ENCODE measurements around the gene HIRA. TPM values are rescaled to one million over a fixed set of nuclear protein-coding genes. Genes with fewer than 3 reads are reported as not detected.

HIRA gene
- polyA plus RNA-seq, 2 of the 4 experiments (the other 2 are of a cell fraction), result 12.3 to 16.6 TPM

- TF ChIP-seq MAZ (IDR thresholded peaks at IDR 0.05; ENCODE audit: borderline replicate concordance, low read depth, low read length) (no peak), FOSB (CRISPR knock-in tag; IDR thresholded peaks at IDR 0.05) (no peak), NR3C1 (IDR thresholded peaks at IDR 0.05) (no peak), SMC3 (IDR thresholded peaks at IDR 0.05) (no peak), FOSL2 (IDR thresholded peaks at IDR 0.05) (no peak), FOSL2 (CRISPR knock-in tag; IDR thresholded peaks at IDR 0.05) (no peak), ZNF302 (CRISPR knock-in tag; IDR thresholded peaks at IDR 0.05) (no peak), BHLHE40 (IDR thresholded peaks at IDR 0.05; ENCODE audit: low read depth, low read length) (no peak), EHF (CRISPR knock-in tag; IDR thresholded peaks at IDR 0.05) (no peak), RAD21 (conservative IDR thresholded peaks at IDR 0.05 in 1 of 2, IDR thresholded peaks at IDR 0.05 in 1 of 2) (no peak), FOXS1 (CRISPR knock-in tag; IDR thresholded peaks at IDR 0.05) (no peak), PBX3 (IDR thresholded peaks at IDR 0.05) (no peak), KDM1A (IDR thresholded peaks at IDR 0.05; ENCODE audit: low read depth) (no peak), KDM5A (IDR thresholded peaks at IDR 0.05) (no peak)
- TF ChIP-seq, protein P1, sequence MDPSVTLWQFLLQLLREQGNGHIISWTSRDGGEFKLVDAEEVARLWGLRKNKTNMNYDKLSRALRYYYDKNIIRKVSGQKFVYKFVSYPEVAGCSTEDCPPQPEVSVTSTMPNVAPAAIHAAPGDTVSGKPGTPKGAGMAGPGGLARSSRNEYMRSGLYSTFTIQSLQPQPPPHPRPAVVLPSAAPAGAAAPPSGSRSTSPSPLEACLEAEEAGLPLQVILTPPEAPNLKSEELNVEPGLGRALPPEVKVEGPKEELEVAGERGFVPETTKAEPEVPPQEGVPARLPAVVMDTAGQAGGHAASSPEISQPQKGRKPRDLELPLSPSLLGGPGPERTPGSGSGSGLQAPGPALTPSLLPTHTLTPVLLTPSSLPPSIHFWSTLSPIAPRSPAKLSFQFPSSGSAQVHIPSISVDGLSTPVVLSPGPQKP (IDR thresholded peaks at IDR 0.05; ENCODE audit: low read depth, low read length), result no peak
- ChIA-PET POLR2A (no interaction called here), CTCF (interaction anchor here (0.6 kb wide), 1 partner anchor 13 kb away, joined by 3 read pairs; no protein-coding TSS in a partner anchor)
- no peaks in the 10 kb centered on the region for H3K4me1 ChIP-seq
- WGBS (ENCODE audit: missing lambda C conversion rate), result 91% methylated on average over 5 of the region's 5 CpGs
- no peak overlapping the region for H3K4me2 ChIP-seq
- DNase-seq (ENCODE audit: low read depth in 1 of 2, low spot score in 1 of 2) (no peak), ATAC-seq (no peak), FAIRE-seq (no peak)
- no peaks in the 10 kb centered on the region for H3K9me3 ChIP-seq
- no peak overlapping the region for H3K4me3 ChIP-seq
- no peak overlapping the region for H3K27ac ChIP-seq
Observed at GRCh38 chr22:19343470-19343869, 88.1 kb downstream of the HIRA start.

- CTCF ChIA-PET, result interaction anchor here (0.6 to 0.7 kb wide), 3 partner anchors 24 to 343 kb away, joined by 3 to 5 read pairs (median 5); no protein-coding TSS in a partner anchor
- Histone ChIP-seq H3K4me3 (no peak overlapping the region), H3K4me2 (no peak overlapping the region), H3K27ac (no peak overlapping the region), H3K9me3 (peaks cover 7% of the 10 kb centered on the region; the same call in 1 of the 3 replicates), H3K4me1 (no peaks in the 10 kb centered on the region)
- ATAC-seq (no peak), FAIRE-seq (no peak), DNase-seq (ENCODE audit: low read depth in 1 of 2, low spot score in 1 of 2) (no peak)
- no peak for TF ChIP-seq NFE2L2 (conservative IDR thresholded peaks at IDR 0.05; ENCODE audit: low read length)
- TF ChIP-seq HOXA7 (CRISPR knock-in tag; IDR thresholded peaks at IDR 0.05), result no peak
- TF ChIP-seq POLR2A (IDR thresholded peaks at IDR 0.05; ENCODE audit: low read length), result no peak
- no peak for TF ChIP-seq ZFP36 (IDR thresholded peaks at IDR 0.05; ENCODE audit: borderline replicate concordance, partially characterized antibody)
- POLR2A ChIA-PET, result no interaction called here
- WGBS (ENCODE audit: missing lambda C conversion rate), result 56% methylated on average over 3 of the region's 3 CpGs
Observed at GRCh38 chr22:19341500-19341899, 90.0 kb downstream of the HIRA start.

- ATAC-seq, result no peak
- POLR2A ChIA-PET, result no interaction called here
- CTCF ChIA-PET, result no interaction called here
- Histone ChIP-seq H3K27ac (no peak overlapping the region), H3K4me1 (no peaks in the 10 kb centered on the region), H3K4me2 (no peak overlapping the region), H3K9me3 (peaks cover 7% of the 10 kb centered on the region; the same call in 1 of the 3 replicates), H3K4me3 (no peak overlapping the region)
- 98% methylated on average over 2 of the region's 2 CpGs for WGBS (ENCODE audit: missing lambda C conversion rate)
- DNase-seq (ENCODE audit: low read depth in 1 of 2, low spot score in 1 of 2), result no peak
- FAIRE-seq, result no peak
- TF ChIP-seq EP300 (IDR thresholded peaks at IDR 0.05) (no peak), ZC3H11A (IDR thresholded peaks at IDR 0.05) (no peak), CBX8 (IDR thresholded peaks at IDR 0.05) (no peak), MAFK (IDR thresholded peaks at IDR 0.05; ENCODE audit: partially characterized antibody) (no peak), BHLHE40 (IDR thresholded peaks at IDR 0.05; ENCODE audit: low read depth, low read length) (no peak), RCOR1 (IDR thresholded peaks at IDR 0.05; ENCODE audit: low read depth, low read length) (no peak), MAZ (IDR thresholded peaks at IDR 0.05; ENCODE audit: borderline replicate concordance, low read depth, low read length) (no peak), ZSCAN20 (CRISPR knock-in tag; IDR thresholded peaks at IDR 0.05) (no peak), HOXB5 (CRISPR knock-in tag; IDR thresholded peaks at IDR 0.05) (no peak), JUNB (IDR thresholded peaks at IDR 0.05) (no peak), RNF2 (IDR thresholded peaks at IDR 0.05; ENCODE audit: borderline replicate concordance, low read depth) (no peak)
- TF ChIP-seq, protein P2, sequence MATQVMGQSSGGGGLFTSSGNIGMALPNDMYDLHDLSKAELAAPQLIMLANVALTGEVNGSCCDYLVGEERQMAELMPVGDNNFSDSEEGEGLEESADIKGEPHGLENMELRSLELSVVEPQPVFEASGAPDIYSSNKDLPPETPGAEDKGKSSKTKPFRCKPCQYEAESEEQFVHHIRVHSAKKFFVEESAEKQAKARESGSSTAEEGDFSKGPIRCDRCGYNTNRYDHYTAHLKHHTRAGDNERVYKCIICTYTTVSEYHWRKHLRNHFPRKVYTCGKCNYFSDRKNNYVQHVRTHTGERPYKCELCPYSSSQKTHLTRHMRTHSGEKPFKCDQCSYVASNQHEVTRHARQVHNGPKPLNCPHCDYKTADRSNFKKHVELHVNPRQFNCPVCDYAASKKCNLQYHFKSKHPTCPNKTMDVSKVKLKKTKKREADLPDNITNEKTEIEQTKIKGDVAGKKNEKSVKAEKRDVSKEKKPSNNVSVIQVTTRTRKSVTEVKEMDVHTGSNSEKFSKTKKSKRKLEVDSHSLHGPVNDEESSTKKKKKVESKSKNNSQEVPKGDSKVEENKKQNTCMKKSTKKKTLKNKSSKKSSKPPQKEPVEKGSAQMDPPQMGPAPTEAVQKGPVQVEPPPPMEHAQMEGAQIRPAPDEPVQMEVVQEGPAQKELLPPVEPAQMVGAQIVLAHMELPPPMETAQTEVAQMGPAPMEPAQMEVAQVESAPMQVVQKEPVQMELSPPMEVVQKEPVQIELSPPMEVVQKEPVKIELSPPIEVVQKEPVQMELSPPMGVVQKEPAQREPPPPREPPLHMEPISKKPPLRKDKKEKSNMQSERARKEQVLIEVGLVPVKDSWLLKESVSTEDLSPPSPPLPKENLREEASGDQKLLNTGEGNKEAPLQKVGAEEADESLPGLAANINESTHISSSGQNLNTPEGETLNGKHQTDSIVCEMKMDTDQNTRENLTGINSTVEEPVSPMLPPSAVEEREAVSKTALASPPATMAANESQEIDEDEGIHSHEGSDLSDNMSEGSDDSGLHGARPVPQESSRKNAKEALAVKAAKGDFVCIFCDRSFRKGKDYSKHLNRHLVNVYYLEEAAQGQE (IDR thresholded peaks at IDR 0.05), result no peak
- TF ChIP-seq, protein P3, sequence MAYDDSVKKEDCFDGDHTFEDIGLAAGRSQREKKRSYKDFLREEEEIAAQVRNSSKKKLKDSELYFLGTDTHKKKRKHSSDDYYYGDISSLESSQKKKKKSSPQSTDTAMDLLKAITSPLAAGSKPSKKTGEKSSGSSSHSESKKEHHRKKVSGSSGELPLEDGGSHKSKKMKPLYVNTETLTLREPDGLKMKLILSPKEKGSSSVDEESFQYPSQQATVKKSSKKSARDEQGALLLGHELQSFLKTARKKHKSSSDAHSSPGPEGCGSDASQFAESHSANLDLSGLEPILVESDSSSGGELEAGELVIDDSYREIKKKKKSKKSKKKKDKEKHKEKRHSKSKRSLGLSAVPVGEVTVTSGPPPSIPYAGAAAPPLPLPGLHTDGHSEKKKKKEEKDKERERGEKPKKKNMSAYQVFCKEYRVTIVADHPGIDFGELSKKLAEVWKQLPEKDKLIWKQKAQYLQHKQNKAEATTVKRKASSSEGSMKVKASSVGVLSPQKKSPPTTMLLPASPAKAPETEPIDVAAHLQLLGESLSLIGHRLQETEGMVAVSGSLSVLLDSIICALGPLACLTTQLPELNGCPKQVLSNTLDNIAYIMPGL (CRISPR knock-in tag; IDR thresholded peaks at IDR 0.05; ENCODE audit: borderline replicate concordance), result no peak
Observed at GRCh38 chr22:19337137-19337536, 94.4 kb downstream of the HIRA start.

All from A549 (cell line).